ENCODE data around the gene ANO2. TPM values are rescaled to one million over a fixed set of nuclear protein-coding genes. Genes with fewer than 3 reads are reported as not detected.
"Not testable (repeated sequence)": the region's sequence is repeated elsewhere in the genome, so short reads cannot be mapped to it uniquely, and the experiment has no call there.

ANO2 gene
- total and polyA plus RNA-seq, 2 donors: 2.9 to 8.8 TPM

DNA sequence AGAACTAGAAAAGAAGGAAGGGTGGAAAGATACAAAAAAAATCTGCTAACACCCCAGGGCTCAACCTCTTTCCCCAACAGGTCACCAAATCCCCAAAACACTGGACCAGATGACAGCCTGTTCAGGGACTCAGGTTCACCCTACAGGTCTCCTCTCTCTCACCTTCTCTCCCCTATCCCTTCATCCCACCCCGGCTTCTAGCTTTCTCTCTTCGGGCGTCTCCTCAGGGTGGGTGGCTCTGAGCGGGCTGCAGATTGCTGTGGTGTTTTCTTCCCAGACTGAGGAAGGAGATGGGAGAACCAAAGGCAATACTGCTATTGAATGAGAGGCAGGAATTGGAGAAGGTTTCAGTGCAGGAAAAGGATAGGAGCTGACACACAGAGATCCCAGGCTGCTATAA lies 39.3 kb downstream of the ANO2 start:
- no peaks in the 10 kb centered on the region for H3K36me3 ChIP-seq (ENCODE audit: insufficient read depth)
- no peak overlapping the region for H3K4me3 ChIP-seq (ENCODE audit: low read depth, low read length)
- H3K4me1 ChIP-seq (ENCODE audit: insufficient read depth): no peaks in the 10 kb centered on the region
- H3K27ac ChIP-seq (ENCODE audit: low read depth): no peak overlapping the region
- no peak for DNase-seq (ENCODE audit: extremely low spot score)
- 90% methylated on average over 4 of the region's 4 CpGs for WGBS

DNA sequence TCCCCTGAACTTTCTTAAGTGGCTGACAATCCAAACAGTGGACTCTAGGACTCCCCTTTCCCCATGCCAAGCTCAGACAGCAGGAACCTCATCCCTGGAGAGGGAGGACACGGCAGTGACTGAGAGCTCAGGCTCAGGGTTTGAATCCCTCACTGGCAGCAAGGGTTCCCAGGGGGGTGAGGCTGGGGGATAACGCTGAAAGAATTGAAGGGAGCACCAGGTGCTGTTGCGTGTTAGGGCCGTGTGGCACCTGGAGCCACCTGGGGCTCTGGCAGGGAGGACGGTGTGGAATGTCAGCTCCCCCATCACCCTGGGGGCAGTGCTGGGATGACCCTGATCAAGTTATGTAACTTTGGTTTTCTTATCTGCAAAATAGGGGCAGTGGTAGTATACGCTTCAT lies 40.1 kb downstream of the ANO2 start:
- WGBS: 63% methylated on average over 6 of the region's 6 CpGs
- Histone ChIP-seq H3K36me3 (ENCODE audit: insufficient read depth) (no peaks in the 10 kb centered on the region), H3K27ac (ENCODE audit: low read depth) (no peak overlapping the region), H3K4me3 (ENCODE audit: low read depth, low read length) (no peak overlapping the region), H3K4me1 (ENCODE audit: insufficient read depth) (no peaks in the 10 kb centered on the region)
- DNase-seq (ENCODE audit: extremely low spot score): no peak

DNA sequence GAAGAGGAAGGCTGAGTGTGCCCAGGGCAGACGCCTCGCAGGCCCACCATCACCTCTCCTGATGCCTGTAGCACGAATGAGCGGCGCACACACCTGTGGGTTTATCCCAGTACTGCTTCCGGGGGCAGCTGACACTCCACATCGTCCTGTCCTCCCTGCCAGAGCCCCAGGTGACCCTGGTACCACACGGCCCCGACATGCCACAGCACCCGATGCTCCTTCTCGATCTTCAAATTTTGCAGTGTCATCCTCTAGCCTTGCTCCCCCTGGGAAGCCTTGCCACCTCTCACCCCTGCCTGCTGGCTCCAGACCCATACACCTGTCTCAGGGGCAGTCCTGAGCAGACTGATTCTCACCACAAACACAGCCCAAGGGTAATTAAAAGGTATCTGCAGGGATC lies 40.6 kb downstream of the ANO2 start:
- Histone ChIP-seq H3K27ac (ENCODE audit: low read depth) (no peak overlapping the region), H3K4me1 (ENCODE audit: insufficient read depth) (no peaks in the 10 kb centered on the region), H3K36me3 (ENCODE audit: insufficient read depth) (no peaks in the 10 kb centered on the region), H3K4me3 (ENCODE audit: low read depth, low read length) (no peak overlapping the region)
- WGBS: 93% methylated on average over 11 of the region's 11 CpGs
- no peak for DNase-seq (ENCODE audit: extremely low spot score)

DNA sequence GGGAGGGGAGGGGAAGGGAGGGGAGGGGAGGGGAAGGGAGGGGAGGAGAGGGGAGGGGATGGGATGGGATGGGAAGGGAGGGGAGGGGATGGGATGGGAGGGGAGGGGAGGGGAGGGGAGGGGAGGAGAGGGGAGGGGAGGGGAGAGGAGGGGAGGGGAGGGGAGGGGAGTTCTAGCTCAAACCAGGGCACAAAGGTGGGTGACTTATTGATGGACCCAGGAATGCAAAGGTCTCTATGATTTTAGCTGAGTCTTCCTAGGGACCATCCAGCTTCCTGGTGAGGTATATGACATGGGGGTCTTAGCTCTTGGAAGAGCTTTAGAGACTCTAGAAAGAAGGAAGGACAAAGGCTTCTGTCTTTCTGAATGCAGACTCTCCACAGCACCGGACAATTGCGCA lies 42.3 kb downstream of the ANO2 start:
- 94% methylated on average over 2 of the region's 2 CpGs for WGBS
- DNase-seq (ENCODE audit: extremely low spot score): no peak
- H3K4me3 ChIP-seq (ENCODE audit: low read depth, low read length): no peak overlapping the region
- H3K27ac ChIP-seq (ENCODE audit: low read depth): no peak overlapping the region
- no peaks in the 10 kb centered on the region for H3K4me1 ChIP-seq (ENCODE audit: insufficient read depth)
- H3K36me3 ChIP-seq (ENCODE audit: insufficient read depth): no peaks in the 10 kb centered on the region

DNA sequence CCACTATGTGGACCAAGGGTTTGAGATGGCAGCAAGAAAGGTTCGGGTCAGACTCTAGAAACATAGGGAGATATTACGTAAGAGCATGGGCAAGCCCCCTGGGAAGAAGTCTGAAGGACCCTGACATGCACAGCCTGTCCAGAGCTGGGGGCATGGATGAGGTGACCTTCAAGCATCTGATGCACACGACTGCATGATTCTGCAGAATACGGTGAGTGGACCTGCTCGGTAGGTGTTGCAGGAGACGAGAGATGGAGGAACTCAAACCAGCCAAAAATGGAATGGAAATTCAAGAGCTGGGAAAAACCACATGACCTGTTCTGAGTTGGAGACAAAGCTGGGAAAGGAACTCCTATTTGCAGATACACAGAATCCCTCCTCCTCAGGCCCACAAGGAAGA lies 43.6 kb downstream of the ANO2 start:
- no peak overlapping the region for H3K4me3 ChIP-seq (ENCODE audit: low read depth, low read length)
- H3K4me1 ChIP-seq (ENCODE audit: insufficient read depth): no peaks in the 10 kb centered on the region
- no peak for DNase-seq (ENCODE audit: extremely low spot score)
- H3K36me3 ChIP-seq (ENCODE audit: insufficient read depth): no peaks in the 10 kb centered on the region
- no peak overlapping the region for H3K27ac ChIP-seq (ENCODE audit: low read depth)
- 89% methylated on average over 6 of the region's 6 CpGs for WGBS

DNA sequence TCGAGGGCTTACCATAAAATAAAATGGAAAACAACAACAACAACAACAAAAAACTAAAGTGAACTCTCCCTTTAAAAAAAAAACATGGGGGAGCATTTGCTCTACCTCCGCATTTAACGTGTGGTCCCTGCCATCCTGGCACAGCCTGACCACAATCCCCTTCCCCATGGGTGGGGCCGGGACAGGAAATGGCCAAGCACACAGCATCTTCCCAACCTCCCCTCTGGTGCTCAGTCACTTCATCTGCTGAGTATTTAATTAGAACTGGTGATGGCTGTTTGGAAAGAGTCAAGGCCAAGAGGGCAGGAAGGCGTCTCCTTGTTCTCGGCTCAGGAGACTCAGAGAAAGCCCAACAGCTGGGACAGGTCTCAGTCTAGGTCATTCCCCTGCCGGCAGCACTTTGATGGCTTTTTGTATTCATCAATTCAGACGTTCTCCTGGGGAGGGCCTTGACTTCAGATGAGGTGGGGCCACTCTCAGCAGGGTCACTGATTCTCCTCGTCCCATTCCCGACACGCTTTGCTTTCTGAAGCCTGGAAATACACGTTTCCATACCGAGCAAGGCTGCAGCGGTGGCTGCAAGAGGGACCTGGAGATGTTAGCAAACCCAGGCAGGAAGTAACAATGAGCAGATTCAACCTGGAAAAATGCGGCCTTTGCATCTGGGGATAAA lies 44.4 kb downstream of the ANO2 start:
- no peak for DNase-seq (ENCODE audit: extremely low spot score)
- H3K4me1 ChIP-seq (ENCODE audit: insufficient read depth): no peaks in the 10 kb centered on the region
- H3K4me3 ChIP-seq (ENCODE audit: low read depth, low read length): no peak overlapping the region
- WGBS: 52% methylated on average over 15 of the region's 15 CpGs
- no peak overlapping the region for H3K27ac ChIP-seq (ENCODE audit: low read depth)
- H3K36me3 ChIP-seq (ENCODE audit: insufficient read depth): no peaks in the 10 kb centered on the region

DNA sequence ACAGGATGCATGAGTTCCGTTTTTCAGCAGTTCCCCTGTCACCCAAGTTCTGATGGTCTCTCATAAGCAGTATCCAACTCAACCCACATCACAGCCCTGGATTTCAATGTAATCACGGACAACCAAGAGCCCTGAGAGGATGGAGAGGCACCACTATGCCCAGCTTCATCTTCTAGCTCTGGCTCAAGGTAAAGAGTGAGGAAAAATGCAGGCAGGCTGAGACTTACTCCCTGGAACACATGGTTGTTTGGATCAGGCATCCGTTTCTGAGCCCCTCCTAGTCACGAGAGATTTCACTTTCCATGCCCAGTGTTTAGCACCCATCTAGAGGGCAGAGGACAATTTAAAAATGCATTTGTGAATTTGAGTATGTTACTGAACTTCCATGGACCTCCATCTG lies 45.0 kb downstream of the ANO2 start:
- Histone ChIP-seq H3K4me3 (ENCODE audit: low read depth, low read length) (no peak overlapping the region), H3K36me3 (ENCODE audit: insufficient read depth) (no peaks in the 10 kb centered on the region), H3K27ac (ENCODE audit: low read depth) (no peak overlapping the region), H3K4me1 (ENCODE audit: insufficient read depth) (no peaks in the 10 kb centered on the region)
- no peak for DNase-seq (ENCODE audit: extremely low spot score)
- WGBS: 51% methylated on average over 4 of the region's 4 CpGs

DNA sequence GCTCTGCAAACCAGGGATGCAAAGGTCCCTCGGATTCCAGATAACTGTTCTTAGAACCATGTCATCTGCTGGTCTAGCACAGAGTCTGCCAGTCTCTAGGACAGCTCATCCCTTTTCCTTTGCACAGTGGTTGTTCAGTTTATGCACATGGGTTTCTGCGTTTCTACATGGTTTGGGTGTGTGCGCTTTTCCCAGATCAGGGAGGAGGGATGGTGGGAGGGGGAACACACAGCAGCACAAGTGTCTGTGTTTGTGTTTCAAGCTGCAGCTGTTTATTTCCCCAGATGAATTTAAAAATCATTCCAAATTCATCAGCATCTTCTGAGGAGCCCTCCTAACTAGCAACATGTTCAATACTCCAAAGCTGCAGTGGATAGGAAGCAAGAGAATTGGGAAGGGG lies 45.4 kb downstream of the ANO2 start:
- Histone ChIP-seq H3K27ac (ENCODE audit: low read depth) (no peak overlapping the region), H3K36me3 (ENCODE audit: insufficient read depth) (no peaks in the 10 kb centered on the region), H3K4me3 (ENCODE audit: low read depth, low read length) (no peak overlapping the region), H3K4me1 (ENCODE audit: insufficient read depth) (no peaks in the 10 kb centered on the region)
- WGBS: 74% methylated on average over 3 of the region's 3 CpGs
- DNase-seq (ENCODE audit: extremely low spot score): no peak

DNA sequence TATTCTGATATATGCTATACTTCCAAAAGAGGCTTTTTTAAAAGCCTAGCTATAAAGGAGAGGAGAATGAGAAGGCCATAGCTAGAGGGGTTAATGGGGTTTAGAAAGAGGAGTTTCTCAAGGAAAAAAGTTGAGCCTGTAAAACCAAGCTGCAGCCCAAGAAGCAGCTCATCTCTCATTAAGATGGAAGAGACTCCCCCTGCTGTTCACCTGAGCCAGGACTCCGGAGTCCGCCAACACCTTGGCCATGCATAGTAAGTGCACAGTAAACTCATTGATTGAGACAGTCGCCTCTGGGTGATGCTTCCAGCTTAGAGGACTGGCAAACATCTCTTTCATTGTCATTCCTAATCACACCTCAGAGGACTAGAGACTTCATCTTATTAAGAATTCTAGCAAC lies 46.2 kb downstream of the ANO2 start:
- no peak for DNase-seq (ENCODE audit: extremely low spot score)
- Histone ChIP-seq H3K36me3 (ENCODE audit: insufficient read depth) (no peaks in the 10 kb centered on the region), H3K4me1 (ENCODE audit: insufficient read depth) (no peaks in the 10 kb centered on the region), H3K4me3 (ENCODE audit: low read depth, low read length) (no peak overlapping the region), H3K27ac (ENCODE audit: low read depth) (no peak overlapping the region)
- 84% methylated on average over 3 of the region's 3 CpGs for WGBS

DNA sequence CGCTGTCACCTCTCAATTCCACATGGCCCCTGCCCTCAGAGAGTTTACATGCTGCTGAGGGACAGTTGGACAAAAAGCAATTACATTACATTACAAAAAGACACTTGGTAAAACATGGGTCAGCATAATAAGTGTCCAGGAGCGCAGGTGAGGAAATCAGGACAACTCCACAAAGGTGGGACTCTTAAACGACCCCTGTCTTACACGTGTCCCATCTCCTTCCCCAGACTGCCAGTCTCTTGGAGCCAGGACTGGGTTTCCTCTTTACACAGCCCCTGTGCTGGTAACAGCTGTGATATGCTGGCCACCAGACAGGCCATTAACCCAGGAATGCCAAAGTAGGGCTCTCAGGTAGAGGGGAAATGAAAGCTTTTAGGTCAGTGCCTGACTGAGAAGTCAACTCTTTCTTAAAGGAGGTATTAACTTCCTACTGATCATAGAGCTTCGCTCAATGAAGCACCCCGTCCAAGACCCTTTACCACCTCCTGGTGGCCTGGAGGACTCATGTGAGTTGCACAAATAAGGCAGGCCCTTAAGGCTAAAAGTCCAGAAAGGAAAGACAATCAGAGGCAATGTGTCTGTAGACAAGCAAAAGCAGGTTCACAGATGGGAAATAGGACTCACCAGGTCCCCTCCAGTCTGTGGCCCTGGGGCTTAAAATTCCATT lies 55.5 kb downstream of the ANO2 start:
- WGBS: 87% methylated on average over 6 of the region's 6 CpGs
- Histone ChIP-seq H3K4me3 (ENCODE audit: low read depth, low read length) (no peak overlapping the region), H3K4me1 (ENCODE audit: insufficient read depth) (no peaks in the 10 kb centered on the region), H3K36me3 (ENCODE audit: insufficient read depth) (no peaks in the 10 kb centered on the region), H3K27ac (ENCODE audit: low read depth) (no peak overlapping the region)
- no peak for DNase-seq (ENCODE audit: extremely low spot score)

DNA sequence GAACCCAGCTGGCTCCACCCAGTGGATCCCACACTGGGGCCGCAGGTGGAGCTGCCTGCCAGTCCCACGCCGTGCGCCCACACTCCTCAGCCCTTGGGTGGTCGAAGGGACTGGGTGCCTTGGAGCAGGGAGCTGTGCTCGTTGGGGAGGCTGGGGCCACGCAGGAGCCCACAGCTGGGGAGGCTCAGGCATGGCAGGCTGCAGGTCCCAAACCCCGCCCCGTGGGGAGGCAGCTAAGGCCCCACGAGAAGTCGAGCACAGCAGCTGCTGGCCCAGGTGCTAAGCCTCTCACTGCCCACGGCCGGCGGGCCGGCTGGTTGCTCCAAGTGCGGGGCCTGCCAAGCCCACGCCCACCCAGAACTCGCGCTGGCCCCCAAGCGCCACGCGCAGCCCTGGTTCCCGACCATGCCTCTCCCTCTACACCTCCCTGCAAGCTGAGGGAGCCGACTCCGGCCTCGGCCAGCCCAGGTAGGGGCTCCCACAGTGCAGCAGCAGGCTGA lies 56.2 kb downstream of the ANO2 start:
- 87% methylated on average over 26 of the region's 26 CpGs for WGBS
- H3K4me1 ChIP-seq (ENCODE audit: insufficient read depth): no peaks in the 10 kb centered on the region
- H3K4me3 ChIP-seq (ENCODE audit: low read depth, low read length): no peak overlapping the region
- no peak overlapping the region for H3K27ac ChIP-seq (ENCODE audit: low read depth)
- DNase-seq (ENCODE audit: extremely low spot score): no peak
- no peaks in the 10 kb centered on the region for H3K36me3 ChIP-seq (ENCODE audit: insufficient read depth)

DNA sequence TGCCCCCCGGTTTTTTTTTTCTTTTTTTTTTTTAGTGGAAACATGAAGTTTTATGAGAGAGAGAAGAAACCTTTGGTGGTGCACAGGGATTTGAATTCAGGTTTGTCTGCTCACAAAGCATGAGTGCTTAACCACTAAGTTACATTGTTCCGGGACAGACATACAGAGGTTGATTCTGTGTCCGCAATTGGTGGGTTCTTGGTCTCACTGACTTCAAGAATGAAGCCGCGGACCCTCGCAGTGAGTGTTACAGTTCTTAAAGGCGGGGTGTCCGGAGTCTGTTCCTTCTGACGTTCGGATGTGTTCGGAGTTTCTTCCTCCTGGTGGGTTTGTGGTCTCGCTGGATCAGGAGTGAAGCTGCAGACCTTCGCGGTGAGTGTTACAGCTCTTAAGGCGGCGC lies 57.2 kb downstream of the ANO2 start:
- 76% methylated on average over 16 of the region's 16 CpGs for WGBS
- not testable (repeated sequence) for H3K4me1 ChIP-seq (ENCODE audit: insufficient read depth); H3K36me3 ChIP-seq (ENCODE audit: insufficient read depth); DNase-seq (ENCODE audit: extremely low spot score); H3K27ac ChIP-seq (ENCODE audit: low read depth); H3K4me3 ChIP-seq (ENCODE audit: low read depth, low read length)

DNA sequence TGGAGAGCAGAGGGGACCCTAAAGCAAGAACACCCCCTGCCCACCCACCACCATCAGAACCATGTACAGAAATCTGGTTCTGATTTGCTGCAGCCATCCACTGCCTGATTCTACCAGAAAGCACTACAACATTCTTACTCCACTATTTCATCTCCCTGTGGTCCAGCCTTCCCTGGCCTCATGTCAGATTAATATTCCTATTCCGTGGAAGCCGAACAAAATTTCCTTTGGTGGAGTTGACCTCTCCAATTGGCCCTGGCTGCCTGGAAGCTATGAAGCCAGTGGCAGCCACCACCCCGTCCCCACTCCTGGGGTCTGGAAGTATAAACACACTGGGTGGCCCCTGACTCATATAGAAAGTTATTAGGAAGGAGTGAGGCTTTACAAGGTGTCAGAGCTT lies 60.2 kb downstream of the ANO2 start:
- no peak overlapping the region for H3K27ac ChIP-seq (ENCODE audit: low read depth)
- no peaks in the 10 kb centered on the region for H3K36me3 ChIP-seq (ENCODE audit: insufficient read depth)
- no peaks in the 10 kb centered on the region for H3K4me1 ChIP-seq (ENCODE audit: insufficient read depth)
- WGBS: 29% methylated on average over 3 of the region's 3 CpGs
- no peak overlapping the region for H3K4me3 ChIP-seq (ENCODE audit: low read depth, low read length)
- DNase-seq (ENCODE audit: extremely low spot score): no peak

DNA sequence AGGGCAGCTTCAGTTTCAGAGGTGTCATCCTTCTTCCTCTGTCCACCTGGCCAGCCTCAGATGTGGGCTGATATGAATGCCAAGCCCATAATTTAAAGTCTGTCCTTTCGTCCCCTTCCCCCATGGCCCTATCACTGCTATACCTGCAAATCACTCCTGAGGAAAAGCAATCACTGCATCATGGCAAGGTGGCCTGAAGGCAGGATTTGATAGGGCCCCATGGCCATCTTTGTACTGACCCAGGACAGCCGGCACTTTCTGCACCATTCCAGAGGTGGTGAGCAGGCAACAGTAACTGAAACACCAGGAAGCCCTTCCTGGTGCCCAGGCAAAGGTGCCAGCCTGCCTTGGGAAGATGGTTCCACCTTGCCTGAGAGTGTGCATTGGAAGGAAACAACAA lies 60.8 kb downstream of the ANO2 start:
- DNase-seq (ENCODE audit: extremely low spot score): no peak
- no peak overlapping the region for H3K4me3 ChIP-seq (ENCODE audit: low read depth, low read length)

More for the DNA sequence above, 60.8 kb downstream of the ANO2 start:
- no peak overlapping the region for H3K27ac ChIP-seq (ENCODE audit: low read depth)
- 87% methylated on average over 2 of the region's 2 CpGs for WGBS
- H3K4me1 ChIP-seq (ENCODE audit: insufficient read depth): no peaks in the 10 kb centered on the region
- no peaks in the 10 kb centered on the region for H3K36me3 ChIP-seq (ENCODE audit: insufficient read depth)

Data from urinary bladder (tissue), 4 donors.